GM23338 (cell line): ENCODE measurements around the gene ANGPT4.

ENCODE experiments used
- EZH2 ChIP-seq: fragments of 200-600 bp; sonication (generic); IDR thresholded peaks from one replicate; pipeline ENCODE4 v1.8.0; 2017; ENCODE audit warnings: antibody characterized with exemption, mild to moderate bottlenecking, low read depth; ENCODE audit not compliant: unreplicated experiment
- EZH2phosphoT487 ChIP-seq: fragments of 200-600 bp; sonication (generic); IDR thresholded peaks from one replicate; pipeline ENCODE4 v1.8.1; 2018; ENCODE audit warnings: antibody characterized with exemption; ENCODE audit not compliant: unreplicated experiment
- JUNB ChIP-seq: IDR thresholded peaks from one replicate; pipeline ENCODE4 v1.6.1; 2016; ENCODE audit warnings: antibody characterized with exemption; ENCODE audit not compliant: unreplicated experiment
- POLR2AphosphoS5 ChIP-seq: IDR thresholded peaks from 2 replicates; pipeline ENCODE4 v1.6.1; 2016; ENCODE audit warnings: antibody characterized with exemption, low read depth
- ZNF114 ChIP-seq: fragments of 250-450 bp; sonication (Bioruptor Pico); IDR thresholded peaks from 2 replicates; pipeline ENCODE4 v1.5.0; 2020; ENCODE audit warnings: mild to moderate bottlenecking, moderate library complexity
- TF ChIP-seq, protein P1 (sequence below), 2 experiments: fragments of 200-600 bp in 1 of 2; sonication (generic) in 1 of 2; conservative IDR thresholded peaks; 2 replicates each; pipeline versions ENCODE4 v1.5.1 to v1.6.1; 2016 to 2017; ENCODE audit warnings: antibody characterized with exemption in 2 of 2, low read depth in 2 of 2, mild to moderate bottlenecking in 2 of 2, moderate library complexity in 1 of 2
- TF ChIP-seq, protein P2 (sequence below): IDR thresholded peaks from one replicate; pipeline ENCODE4 v1.6.1; 2018; ENCODE audit warnings: antibody characterized with exemption; ENCODE audit not compliant: unreplicated experiment
- TF ChIP-seq, protein P3 (sequence below): IDR thresholded peaks from 2 replicates; pipeline ENCODE4 v1.6.1; 2016; ENCODE audit warnings: antibody characterized with exemption

DNA sequence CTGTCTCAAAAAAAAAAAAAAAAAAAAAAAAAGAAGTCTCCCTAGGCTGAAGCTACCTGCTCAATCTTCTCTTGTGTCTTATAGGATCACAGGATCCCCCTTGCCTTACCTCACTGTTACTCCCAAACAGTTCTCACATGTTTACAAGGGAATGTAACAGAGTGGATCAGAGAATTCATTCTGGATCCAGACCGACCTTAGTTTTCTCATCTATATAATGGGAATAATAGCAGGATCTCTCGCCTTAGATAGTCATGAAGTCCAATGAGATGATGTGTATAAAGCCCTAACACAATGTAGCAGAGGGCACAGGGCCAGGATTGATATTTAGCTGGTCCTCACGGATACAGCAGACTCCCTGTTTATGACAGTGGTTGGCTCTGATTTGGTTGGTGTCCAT, 84.9 kb downstream of the ANGPT4 start:
- TF ChIP-seq, protein P1, sequence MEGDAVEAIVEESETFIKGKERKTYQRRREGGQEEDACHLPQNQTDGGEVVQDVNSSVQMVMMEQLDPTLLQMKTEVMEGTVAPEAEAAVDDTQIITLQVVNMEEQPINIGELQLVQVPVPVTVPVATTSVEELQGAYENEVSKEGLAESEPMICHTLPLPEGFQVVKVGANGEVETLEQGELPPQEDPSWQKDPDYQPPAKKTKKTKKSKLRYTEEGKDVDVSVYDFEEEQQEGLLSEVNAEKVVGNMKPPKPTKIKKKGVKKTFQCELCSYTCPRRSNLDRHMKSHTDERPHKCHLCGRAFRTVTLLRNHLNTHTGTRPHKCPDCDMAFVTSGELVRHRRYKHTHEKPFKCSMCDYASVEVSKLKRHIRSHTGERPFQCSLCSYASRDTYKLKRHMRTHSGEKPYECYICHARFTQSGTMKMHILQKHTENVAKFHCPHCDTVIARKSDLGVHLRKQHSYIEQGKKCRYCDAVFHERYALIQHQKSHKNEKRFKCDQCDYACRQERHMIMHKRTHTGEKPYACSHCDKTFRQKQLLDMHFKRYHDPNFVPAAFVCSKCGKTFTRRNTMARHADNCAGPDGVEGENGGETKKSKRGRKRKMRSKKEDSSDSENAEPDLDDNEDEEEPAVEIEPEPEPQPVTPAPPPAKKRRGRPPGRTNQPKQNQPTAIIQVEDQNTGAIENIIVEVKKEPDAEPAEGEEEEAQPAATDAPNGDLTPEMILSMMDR (conservative IDR thresholded peaks at IDR 0.05; ENCODE audit: low read depth in 2 of 2): no peak
- TF ChIP-seq EZH2 (no peak), JUNB (no peak), POLR2AphosphoS5 (no peak), ZNF114 (CRISPR knock-in tag) (no peak), EZH2phosphoT487 (no peak)
- TF ChIP-seq, protein P2, sequence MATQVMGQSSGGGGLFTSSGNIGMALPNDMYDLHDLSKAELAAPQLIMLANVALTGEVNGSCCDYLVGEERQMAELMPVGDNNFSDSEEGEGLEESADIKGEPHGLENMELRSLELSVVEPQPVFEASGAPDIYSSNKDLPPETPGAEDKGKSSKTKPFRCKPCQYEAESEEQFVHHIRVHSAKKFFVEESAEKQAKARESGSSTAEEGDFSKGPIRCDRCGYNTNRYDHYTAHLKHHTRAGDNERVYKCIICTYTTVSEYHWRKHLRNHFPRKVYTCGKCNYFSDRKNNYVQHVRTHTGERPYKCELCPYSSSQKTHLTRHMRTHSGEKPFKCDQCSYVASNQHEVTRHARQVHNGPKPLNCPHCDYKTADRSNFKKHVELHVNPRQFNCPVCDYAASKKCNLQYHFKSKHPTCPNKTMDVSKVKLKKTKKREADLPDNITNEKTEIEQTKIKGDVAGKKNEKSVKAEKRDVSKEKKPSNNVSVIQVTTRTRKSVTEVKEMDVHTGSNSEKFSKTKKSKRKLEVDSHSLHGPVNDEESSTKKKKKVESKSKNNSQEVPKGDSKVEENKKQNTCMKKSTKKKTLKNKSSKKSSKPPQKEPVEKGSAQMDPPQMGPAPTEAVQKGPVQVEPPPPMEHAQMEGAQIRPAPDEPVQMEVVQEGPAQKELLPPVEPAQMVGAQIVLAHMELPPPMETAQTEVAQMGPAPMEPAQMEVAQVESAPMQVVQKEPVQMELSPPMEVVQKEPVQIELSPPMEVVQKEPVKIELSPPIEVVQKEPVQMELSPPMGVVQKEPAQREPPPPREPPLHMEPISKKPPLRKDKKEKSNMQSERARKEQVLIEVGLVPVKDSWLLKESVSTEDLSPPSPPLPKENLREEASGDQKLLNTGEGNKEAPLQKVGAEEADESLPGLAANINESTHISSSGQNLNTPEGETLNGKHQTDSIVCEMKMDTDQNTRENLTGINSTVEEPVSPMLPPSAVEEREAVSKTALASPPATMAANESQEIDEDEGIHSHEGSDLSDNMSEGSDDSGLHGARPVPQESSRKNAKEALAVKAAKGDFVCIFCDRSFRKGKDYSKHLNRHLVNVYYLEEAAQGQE: no peak
- TF ChIP-seq, protein P3, sequence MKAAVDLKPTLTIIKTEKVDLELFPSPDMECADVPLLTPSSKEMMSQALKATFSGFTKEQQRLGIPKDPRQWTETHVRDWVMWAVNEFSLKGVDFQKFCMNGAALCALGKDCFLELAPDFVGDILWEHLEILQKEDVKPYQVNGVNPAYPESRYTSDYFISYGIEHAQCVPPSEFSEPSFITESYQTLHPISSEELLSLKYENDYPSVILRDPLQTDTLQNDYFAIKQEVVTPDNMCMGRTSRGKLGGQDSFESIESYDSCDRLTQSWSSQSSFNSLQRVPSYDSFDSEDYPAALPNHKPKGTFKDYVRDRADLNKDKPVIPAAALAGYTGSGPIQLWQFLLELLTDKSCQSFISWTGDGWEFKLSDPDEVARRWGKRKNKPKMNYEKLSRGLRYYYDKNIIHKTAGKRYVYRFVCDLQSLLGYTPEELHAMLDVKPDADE: no peak
